Activated CD4-positive, alpha-beta T cell treated with anti-CD3 and anti-CD28 coated beads, Interleukin-2, amount 50 U/mL, for 24 hours (primary cell): ENCODE measurements around the gene SLC41A3.
A peak's percentile ranks its signal among the peaks of the same experiment; 100 is the strongest.
"Not testable (repeated sequence)": the region's sequence is repeated elsewhere in the genome, so short reads cannot be mapped to it uniquely, and the experiment has no call there.

Source experiments
- DNase-seq, 2 donors: peaks; one replicate each; pipeline ENCODE4 v3.0.0-alpha.2; 2020; ENCODE audit warnings: low read depth in 1 of 2, low spot score in 1 of 2

Gene SLC41A3

DNA sequence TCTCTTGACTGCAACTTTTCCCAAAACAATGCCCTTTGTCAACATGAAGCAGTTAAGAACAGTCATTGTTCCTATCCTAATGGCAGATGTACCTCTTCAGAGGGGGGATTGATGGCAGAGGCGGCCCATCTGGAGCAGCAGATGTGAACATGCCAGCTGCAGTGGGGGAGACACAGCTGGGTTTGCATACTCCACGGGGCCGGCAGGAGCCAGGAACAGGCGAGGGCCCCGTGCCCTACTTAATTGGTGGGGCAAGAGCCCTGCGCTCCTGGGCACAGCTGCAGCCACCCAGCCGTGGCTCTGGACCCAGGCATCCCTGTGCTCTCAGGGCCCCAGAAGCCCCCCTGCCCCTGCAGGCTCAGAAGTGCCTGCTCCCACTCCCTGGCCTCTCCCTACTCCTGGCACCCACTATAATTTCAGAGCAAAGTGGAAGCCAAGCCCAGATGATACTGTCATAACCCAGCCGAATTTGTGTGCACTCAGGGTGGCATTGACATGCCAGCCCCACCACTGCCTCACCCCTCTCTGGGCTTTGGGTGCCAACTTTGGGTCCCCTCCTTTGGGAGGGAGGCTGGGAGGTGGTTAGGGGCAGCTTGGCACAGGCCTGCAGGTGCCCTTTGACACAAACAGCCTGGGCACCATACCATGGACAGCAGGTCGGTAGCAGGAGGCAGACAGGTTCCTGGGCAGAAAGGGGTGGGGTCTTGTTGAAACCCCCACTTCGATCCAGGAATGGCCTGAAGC lies 80.3 kb downstream of the SLC41A3 start:
- no peak for DNase-seq

DNA sequence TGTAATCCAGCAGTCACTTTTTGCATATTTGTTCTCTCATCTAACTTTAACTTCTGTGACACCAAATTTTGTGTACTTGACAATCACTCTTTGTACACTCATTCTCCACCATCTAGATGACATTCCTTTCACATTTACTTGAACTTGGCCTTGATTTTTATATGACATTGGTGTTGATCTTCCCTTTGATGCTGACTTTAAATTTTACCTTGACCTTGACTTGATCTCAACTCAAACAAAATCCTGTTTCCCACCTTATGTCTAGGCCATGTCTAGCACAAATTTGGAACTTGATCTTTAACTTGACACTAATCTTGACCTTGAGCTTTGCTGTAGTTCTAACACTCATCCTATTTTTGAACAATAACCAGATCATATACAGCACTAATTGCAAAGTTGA lies 81.7 kb downstream of the SLC41A3 start:
- DNase-seq, result no peak

DNA sequence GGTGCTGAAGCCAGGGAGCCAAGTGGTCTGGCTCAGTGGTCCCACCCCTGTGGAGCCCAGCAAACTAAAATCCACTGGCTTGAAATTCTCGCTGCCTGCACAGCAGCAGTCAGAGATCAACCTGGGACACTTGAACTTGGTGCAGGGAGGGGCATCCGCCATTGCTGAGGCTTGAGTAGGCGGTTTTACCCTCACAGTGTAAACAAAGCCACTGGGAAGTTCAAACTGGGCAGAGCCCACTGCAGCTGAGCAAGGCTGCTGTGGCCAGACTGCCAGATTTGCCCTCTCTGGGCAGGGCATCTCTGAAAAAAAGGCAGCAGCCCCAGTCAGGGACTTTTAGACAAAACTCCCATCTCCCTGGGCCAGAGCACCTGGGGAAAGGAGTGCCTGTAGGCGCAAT lies 87.2 kb downstream of the SLC41A3 start:
- DNase-seq, result not testable (repeated sequence)

DNA sequence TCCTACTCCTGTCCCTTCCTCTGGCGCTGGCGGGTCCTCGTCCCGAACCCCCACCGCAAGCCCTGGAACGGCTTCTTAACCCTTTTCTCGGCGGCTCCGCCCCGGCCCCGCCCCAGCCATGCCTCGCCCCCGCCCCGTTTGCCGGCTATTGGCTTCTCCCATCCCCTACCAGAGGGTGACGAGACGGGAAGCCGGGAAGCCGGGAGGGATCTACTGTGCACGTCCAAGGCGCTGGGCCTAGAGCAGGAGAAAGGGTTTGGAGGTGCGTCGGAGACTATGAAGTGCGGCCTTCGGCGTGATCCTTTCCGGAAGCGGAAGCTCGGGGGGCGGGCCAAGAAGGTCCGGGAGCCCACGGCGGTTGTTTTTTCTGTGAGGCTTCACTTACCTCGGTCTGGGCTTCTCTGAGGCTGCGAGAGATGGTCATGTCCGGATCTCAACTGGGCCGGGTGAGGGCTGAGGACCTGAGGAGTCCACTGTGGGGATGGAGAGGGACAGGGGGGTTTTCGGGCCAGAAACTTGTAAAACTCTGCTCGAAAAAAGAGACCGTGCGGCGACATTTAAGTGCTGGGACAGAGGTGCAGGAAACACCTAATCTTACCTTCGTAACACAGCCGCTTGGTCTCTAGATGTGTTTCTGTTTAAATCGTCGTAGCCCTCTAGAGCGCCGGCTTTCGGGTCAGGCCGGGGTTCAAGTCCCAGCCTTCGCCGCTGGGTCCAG lies 93.5 kb downstream of the SLC41A3 start:
- peak; percentile 43 to 64 for DNase-seq

DNA sequence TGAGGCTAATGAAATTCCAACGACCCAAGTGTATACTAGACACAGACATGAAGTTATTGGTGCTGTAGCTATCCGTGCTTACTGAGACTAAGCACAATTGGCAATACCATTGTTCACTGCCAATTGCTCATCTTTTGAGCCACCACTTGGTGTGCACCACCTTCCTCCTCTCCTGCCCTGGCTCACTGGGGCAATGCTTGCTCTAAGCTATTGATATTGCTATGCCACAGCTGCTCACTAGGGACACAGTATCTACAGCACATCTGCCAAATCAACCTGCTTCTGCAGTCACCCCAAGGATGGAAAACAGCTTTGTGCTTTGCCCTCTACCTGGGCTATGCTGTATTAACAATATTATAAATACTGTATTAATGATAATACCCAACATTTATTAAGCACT lies 99.0 kb downstream of the SLC41A3 start:
- DNase-seq, result not testable (repeated sequence)

DNA sequence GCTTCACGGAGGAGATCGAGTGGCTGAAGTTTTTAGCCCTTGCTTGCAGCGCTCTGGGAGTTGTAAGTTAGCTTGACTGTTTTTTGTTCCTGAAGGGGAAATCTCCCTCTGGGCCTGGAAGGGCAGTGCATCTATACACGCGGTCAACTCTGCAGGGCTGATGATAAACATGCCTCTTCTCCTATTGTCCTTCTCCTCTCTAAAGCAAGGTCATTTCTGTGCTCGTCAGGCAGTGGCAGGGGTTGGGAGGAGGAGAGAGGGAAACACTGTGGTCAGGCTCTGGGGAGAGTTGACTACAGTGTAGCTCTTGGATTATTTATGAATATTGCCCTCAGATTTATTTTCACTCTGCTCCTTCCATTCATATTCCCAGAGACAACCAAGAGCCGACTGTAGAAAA lies 106.8 kb downstream of the SLC41A3 start:
- DNase-seq, result not testable (repeated sequence)

DNA sequence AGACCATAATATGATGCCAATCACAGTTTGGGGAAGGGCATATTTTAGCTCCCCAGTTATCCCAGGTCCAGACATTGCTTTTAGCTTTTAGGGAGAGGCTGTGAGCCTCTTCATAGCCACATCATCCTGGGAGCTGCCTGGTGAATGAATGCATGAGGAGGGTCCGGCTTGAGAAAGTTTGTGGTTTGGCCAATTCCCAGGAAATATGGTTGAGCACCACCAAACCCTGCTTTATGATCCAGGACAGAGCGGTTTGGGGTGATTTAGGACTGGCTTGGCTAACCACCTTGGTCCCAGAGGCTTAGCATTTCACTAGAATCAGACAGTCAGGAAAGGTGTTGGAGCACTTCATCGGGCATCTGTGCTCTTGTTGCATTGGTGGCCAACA lies 107.9 kb downstream of the SLC41A3 start:
- DNase-seq, result not testable (repeated sequence)

DNA sequence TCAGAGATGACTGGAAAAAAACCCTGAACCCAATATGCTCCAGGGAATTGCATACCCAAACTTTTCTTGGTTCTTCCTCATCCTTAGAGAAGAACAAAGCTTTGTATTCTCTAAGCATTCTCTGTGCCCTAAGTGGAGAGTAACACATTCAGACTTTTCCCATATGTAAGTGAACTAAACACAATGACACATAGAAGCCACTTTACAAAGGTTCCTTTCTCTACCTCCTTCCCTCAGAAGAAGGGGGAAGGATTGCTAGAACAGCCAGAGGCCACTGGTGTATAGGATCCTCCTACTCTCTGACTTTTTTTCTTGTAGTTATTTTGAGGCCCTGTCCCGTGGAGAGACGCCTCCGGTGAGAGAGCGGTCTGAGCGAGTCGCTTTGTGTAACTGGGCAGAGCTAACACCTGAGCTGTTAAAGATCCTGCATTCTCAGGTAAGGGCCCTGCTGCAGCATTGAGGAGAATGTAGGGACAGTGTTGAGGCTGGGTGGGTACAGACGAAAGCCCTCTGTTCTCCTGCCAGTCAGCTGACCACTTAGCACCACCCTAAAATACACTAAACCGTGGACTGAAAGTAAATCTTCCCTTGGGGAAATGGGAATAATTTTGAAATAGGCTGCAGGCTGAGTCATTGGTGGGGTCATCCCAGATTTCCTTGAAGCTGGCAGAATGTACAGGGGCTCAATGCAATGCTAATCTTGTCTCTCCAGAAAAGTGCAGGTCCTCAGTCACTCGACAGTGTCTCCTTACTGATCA lies 108.5 kb downstream of the SLC41A3 start:
- not testable (repeated sequence) for DNase-seq

DNA sequence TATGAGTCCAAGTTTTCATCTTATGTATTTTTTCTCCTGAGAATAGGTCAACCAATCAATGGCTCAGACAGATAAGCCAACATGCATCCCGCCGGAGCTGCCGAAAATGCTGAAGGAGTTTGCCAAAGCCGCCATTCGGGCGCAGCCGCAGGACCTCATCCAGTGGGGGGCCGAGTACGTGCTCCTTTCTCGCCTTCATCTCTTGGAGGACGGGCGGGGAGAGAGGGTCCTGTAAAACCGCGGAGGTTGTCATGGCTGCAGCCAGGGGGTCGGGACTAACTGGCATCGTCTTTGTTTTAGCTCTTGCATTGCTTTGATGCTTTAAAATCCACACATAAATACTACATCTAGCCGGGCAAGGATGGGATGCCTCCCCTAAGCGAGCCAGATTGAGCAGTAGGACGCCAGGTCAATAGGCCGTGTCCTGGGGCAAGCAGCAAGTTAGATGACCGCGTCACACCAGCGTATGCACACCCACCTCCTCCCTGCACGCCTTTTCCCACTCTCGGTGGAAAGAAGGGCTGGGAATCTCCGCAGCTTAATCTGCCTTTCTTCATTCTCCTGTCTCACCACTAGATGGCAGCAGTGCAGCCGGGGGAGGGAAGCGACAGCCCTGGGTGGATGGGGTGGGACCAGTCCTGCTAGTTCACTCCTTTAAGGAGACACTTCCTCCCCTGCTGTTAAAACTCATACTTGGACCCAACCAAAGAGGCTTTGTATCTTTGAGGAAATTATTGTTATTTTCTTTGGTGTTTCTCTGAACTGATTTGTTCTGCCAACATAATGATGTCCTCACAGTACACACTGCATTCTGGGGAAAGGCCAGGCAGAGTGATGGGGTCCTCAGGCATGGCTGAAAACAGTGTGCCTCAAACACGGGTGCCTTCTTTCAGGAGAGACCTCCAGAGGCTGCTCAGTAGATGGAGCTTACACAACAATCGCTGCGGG lies 111.7 kb downstream of the SLC41A3 start:
- DNase-seq, result peak in 1 of 2 donors; percentile 11

DNA sequence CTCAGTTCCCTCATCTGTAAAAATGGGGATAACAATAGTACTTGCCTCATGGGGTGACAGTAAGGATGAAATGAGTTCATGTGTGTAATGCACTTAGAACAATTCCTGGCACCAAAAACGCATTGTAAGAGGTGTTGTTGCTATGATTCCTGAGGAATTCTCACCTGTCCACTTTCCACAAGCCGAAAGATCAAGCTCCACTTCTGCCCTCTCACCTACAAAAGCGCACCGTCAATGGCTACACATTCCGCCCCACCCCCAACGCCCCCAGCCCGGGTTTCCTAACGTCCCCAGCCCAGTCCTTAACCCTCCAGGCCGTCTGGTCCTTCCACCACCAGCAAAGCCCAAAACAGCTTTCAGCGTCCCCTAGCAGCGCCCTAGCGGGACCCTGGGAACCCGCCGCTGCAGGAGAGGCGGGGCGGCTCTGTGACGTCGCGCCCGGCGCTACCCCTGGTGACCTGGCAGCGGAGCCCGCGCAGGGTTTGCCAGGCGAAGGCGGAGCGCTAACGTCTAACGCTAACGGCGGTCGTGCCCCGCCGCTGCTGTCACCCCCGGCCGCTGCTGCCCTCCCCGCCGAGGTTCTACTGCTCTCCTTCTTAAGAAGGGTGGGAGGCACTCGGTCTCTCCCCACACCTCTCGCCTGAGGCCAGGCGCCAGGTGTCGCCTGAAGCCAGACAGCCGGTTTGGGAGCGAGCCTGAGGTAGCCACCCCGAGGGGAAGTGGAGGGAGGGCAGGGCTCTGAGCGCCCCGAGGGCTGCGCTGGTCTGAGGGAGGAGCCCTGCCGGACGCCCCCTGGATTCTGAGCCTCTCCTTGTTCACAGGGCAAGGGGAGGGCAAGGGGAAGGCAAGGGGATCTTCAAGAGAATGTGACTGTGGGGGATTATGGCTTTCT lies 115.0 kb downstream of the SLC41A3 start, which contains the start of gene ROPN1B:
ROPN1B (plus strand) TSS at position 478 of the 892 bp plus-strand sequence. CDS start 2,877 bp downstream, outside the sequence.
- not testable (repeated sequence) for DNase-seq

DNA sequence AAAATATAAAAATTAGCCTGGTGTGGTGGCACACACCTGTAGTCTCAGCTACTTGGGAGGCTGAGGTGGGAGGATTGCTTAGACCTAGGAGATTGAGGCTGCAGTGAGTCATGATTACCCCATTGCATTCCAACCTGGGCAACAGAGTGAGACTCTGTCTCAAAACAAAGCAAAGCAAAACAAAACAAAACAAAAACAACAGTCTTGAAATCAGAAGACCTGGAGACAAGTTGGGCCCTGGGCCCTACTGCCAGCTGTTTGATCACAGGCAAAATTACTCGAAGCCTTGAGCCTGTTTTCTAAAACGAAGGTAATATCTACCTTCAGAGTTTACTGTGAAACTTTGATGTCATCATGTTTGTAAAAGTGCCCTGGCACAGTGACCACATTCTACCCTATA lies 115.8 kb downstream of the SLC41A3 start:
- not testable (repeated sequence) for DNase-seq

DNA sequence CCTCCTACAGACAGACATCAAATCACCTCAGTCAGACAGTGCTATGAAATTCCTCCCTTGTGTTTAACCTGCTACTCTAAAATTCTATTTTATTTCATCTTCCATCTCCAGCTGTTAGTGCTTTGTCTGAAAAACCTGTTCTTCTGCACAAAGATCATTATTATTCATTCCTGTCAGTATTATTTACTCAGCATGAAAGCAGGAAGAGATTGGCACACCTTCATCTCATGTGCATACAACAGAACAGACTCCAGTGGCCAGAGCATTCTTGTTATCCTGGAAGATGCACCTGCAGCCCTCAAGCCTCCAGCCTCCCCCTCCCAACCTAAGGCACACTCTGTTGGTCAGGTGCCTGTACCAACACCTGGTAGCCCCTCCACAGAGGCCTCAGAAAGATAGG lies 116.8 kb downstream of the SLC41A3 start:
- no peak for DNase-seq

DNA sequence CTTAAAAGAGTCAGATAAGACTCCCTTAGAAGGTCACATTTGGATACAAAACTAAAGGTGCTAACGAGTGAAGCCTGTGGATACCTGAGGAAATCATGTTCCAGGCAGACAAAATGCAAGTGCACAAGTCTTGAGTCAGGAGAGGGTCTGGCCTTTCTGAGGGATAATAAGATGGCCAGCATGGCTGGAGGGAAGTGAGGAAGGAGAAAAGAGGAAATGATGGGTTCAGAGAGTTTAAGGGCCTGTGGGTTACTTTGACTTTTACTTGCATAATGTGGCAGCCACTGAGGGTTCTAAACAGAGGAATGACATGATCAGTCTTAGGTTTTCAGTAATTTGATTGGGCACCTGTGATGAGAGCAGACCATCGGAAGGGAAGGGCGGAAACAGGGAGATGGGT lies 118.4 kb downstream of the SLC41A3 start:
- DNase-seq, result no peak

DNA sequence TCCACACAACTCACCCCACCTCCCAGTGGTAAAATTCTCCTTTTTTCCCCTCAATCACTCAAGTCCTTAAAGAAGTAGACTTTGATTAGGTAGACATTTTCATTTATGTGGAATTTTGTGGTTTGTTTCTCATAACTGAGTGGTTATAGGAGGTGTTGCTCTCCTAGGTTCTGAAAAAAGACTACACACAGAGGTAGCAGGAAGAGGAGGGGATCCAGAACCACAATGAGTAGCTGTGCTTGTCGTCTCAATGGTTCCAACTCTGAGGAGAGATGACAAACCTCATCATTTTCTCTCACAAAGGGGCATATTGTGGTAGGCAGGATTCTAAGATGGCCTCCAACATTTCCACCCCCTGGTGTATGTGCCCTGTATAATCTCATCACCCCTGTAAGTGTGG lies 120.1 kb downstream of the SLC41A3 start:
- DNase-seq, result not testable (repeated sequence)

DNA sequence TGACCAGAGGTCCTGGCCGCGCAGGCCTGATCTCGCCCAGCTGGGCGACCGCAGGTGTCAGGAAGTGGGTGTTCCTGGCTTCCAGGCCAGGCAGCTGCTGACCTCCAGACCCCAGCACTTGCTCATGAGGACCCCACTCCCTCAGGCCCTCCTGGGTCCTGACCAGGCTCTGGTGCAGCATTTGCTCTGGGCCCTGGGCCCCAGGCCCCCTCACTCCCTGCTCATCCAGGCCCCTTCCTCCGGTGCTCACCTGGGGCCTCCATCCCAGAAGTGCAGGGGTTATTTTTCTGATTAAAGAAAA lies 122.7 kb downstream of the SLC41A3 start:
- no peak for DNase-seq

DNA sequence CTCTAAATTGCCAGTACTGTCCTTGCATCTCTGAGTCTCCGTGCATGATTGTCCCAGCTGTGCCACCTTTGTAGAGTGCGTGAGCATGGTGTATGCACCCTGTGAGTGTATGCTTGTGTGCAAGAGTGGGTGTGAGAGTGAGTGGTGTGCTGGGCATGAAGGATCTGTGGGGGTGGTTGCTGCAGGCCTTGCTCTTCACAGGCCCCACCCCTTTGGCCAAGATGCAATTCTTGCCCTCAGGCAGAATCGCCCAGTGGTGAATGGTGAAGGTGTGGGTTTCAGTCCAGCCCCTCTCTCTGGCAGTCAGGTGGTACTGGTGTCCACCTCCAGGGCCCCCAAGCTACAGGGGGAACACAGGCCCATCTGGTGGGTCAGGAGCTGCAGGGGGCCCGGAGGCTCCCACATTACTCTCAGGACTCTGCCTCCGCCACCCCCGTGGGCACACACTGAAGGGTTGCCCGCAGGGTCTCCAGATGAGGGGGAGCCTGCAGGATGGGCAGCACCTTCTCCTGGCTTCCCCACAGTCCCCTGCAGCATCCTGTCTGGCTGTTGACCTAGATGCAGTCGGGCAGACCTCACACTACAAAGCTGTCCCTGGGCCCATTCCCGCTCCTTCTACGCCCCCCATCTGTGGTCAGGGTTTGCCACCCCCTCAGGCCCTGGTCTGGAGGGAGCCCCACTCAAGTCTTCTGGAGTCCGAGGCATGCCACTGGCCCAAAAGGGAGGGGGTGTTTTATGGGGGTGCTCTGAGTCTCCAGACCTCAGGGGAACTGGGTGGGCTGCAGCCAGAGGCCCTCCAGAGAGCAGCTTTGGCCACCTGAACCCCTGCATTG lies 123.3 kb downstream of the SLC41A3 start:
- DNase-seq, result no peak

DNA sequence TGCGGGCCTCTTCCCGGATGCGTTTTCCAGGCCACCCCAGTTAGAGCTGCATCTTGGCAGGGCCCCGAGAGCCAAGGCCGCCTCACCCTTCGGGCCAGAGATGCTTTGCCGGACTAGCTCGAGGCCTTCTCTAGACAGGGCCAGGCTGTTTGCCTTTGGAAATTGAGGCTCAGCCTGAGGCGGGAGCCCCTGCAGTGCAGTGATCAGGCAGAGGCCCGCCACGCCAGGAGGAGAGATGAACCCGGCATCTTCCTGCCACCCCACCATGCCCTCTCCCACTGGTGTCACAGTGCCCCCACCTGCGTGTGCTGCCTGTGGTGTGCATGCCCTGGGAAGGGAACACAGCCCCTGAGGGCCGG lies 123.9 kb downstream of the SLC41A3 start:
- DNase-seq, result no peak

DNA sequence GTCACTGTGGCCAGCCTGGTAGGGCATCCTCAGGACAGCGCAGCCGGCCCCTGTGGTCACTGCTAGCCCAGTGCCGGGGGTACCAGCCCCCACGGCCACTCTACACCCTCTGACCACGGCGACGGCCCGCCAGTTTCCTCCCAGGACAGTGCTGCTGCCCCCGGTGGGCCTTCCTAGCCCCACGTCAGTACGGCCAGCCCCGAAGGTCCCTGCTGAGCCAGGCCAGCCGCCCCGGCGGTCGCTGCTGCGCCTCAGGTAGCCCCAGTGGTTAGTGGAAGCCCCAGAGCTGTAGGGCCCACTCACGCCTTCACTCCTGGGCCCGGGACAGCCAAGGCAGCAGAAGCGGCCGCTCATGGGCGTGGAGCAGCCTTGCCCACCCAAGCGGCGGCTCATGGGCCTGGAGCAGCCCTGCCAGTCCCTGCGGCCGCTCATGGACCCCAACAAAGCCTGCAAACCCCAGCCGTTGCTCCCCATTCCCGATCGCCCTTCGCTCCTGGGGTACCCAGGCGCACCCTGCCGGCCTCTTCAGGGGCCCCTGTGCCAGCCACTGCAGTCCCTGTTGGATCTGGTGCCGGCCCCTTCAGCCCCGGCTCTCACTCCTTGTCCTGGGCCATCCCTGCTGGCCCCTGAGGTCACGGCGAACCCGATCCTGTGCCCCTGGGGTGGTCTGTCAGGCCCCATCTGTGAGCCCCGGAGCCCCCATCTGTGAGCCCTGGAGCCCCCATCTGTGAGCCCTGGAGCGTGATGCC lies 124.4 kb downstream of the SLC41A3 start:
- no peak for DNase-seq
